B cell (primary cell): ENCODE results near the gene NCKAP1. TPM values are rescaled to one million over a fixed set of nuclear protein-coding genes. Genes with fewer than 3 reads are reported as not detected.

Source experiments
- ATAC-seq: fragments of 200-7000 bp; cut with Tn5 transposase; one replicate; pipeline ENCODE4 v1.10.0; 2021; ENCODE audit warnings: low read depth, mild to moderate bottlenecking, moderate number of reproducible peaks, moderate library complexity
- CTCF ChIA-PET: fragments of 350-600 bp; sonication (Branson Sonifier 250); formaldehyde crosslinking; loops from one replicate; lab custom pipeline; 2021; ENCODE audit warnings: antibody characterized with exemption, inconsistent platforms; lab: Charles Lee
- POLR2A ChIA-PET: fragments of 350-600 bp; sonication (Branson Sonifier 250); formaldehyde crosslinking; loops from one replicate; lab custom pipeline; 2021; ENCODE audit warnings: antibody characterized with exemption; lab: Charles Lee
- DNase-seq: peaks from one replicate; pipeline ENCODE4 v3.0.0; 2013
- H2AFZ ChIP-seq: 2 replicates; pipeline ENCODE4 v1.6.1; 2012; ENCODE audit warnings: mild to moderate bottlenecking, low read depth, low read length; ENCODE audit not compliant: insufficient read depth, poor library complexity, severe bottlenecking
- H3K27ac ChIP-seq, 2 donors: 1 replicate in 1 of 2; 2 replicates in 1 of 2; pipeline ENCODE4 v1.5.1; 2012 to 2013; ENCODE audit warnings: low read length in 2 of 2, mild to moderate bottlenecking in 2 of 2, moderate library complexity in 1 of 2
- H3K27me3 ChIP-seq, 4 experiments: fragments of 200-600 bp in 1 of 4; sonication (generic) in 1 of 4; replicated peaks in 1 of 4; 1 replicate in 2 of 4; 2 replicates in 2 of 4; pipeline versions ENCODE4 v1.6.1 to v1.7.0; 2013 to 2016; ENCODE audit warnings: low read length in 3 of 4, mild to moderate bottlenecking in 2 of 4, mixed read lengths in 1 of 4, moderate library complexity in 1 of 4; ENCODE audit not compliant: insufficient read depth in 4 of 4, control insufficient read depth in 3 of 4; ENCODE audit errors: control extremely low read depth in 1 of 4
- H3K36me3 ChIP-seq, 2 experiments: replicated peaks in 1 of 2; 1 replicate in 1 of 2; 2 replicates in 1 of 2; pipeline versions ENCODE4 v1.6.1 to v1.7.1; 2013; ENCODE audit warnings: low read length in 1 of 2; ENCODE audit not compliant: insufficient read depth in 2 of 2, control insufficient read depth in 1 of 2; ENCODE audit errors: control extremely low read depth in 1 of 2, extremely low read depth in 1 of 2
- H3K4me1 ChIP-seq, 2 donors: fragments of 200-600 bp in 1 of 2; sonication (generic) in 1 of 2; 1 replicate in 1 of 2; 2 replicates in 1 of 2; pipeline versions ENCODE4 v1.5.1 to v1.6.1; 2013 to 2017; ENCODE audit warnings: low read length in 2 of 2; ENCODE audit not compliant: control insufficient read depth in 2 of 2, insufficient read depth in 2 of 2
- H3K4me2 ChIP-seq: replicated peaks from 2 replicates; pipeline ENCODE3; 2012; ENCODE audit warnings: mild to moderate bottlenecking, low read depth, low read length; ENCODE audit not compliant: poor library complexity, severe bottlenecking
- H3K4me3 ChIP-seq, 5 experiments: fragments of 200-600 bp in 1 of 5; sonication (generic) in 1 of 5; 1 replicate in 3 of 5; 2 replicates in 2 of 5; pipeline versions ENCODE4 v1.5.1 to v1.7.0; 2011 to 2016; ENCODE audit warnings: low read length in 4 of 5, mild to moderate bottlenecking in 4 of 5, low read depth in 2 of 5, control low read depth in 1 of 5, moderate library complexity in 1 of 5; ENCODE audit not compliant: insufficient read depth in 1 of 5; ENCODE audit errors: control extremely low read depth in 1 of 5, extremely low read depth in 1 of 5
- H3K79me2 ChIP-seq: fragments of 200-600 bp; sonication (generic); one replicate; pipeline ENCODE4 v1.6.0; 2016; ENCODE audit warnings: low read length; ENCODE audit not compliant: control insufficient read depth, insufficient read depth
- H3K9ac ChIP-seq: fragments of 200-600 bp; sonication (generic); 2 replicates; pipeline ENCODE4 v1.6.1; 2017; ENCODE audit warnings: mild to moderate bottlenecking, low read length, moderate library complexity
- H3K9me3 ChIP-seq, 3 donors: one replicate each; pipeline versions ENCODE4 v1.6.1 to v1.7.1; 2013; ENCODE audit warnings: low read length in 2 of 3; ENCODE audit not compliant: control insufficient read depth in 2 of 3, insufficient read depth in 1 of 3; ENCODE audit errors: control extremely low read depth in 1 of 3
- H4K20me1 ChIP-seq: 2 replicates; pipeline ENCODE4 v1.6.0; 2012; ENCODE audit warnings: mild to moderate bottlenecking, low read length; ENCODE audit not compliant: insufficient read depth, control insufficient read depth, poor library complexity, severe bottlenecking
- H3K27ac Mint-ChIP-seq: one replicate; pipeline ENCODE4 v1.8.0; 2021; ENCODE audit warnings: mixed read lengths
- H3K27me3 Mint-ChIP-seq: one replicate; pipeline ENCODE4 v1.8.0; 2021; ENCODE audit warnings: mixed read lengths
- H3K4me1 Mint-ChIP-seq: one replicate; pipeline ENCODE4 v1.8.0; 2021; ENCODE audit warnings: mixed read lengths
- H3K4me3 Mint-ChIP-seq: one replicate; pipeline ENCODE4 v1.8.0; 2021; ENCODE audit warnings: mixed read lengths
- H3K9me3 Mint-ChIP-seq: one replicate; pipeline ENCODE4 v1.8.0; 2022; ENCODE audit warnings: mixed read lengths; ENCODE audit not compliant: insufficient read depth
- EZH2 ChIP-seq: IDR thresholded peaks from 2 replicates; pipeline ENCODE4 v1.6.1; 2012; ENCODE audit warnings: borderline replicate concordance, low read depth, mild to moderate bottlenecking, moderate library complexity, low read length; ENCODE audit not compliant: insufficient read depth, poor library complexity, severe bottlenecking
- WGBS: methylation state at CpG from one replicate; pipeline ENCODE4 v1.1.5; 2013; ENCODE audit warnings: missing lambda C conversion rate; ENCODE audit not compliant: insufficient coverage; 5-methylcytosine and 5-hydroxymethylcytosine counted together
- intact Hi-C: fragments of 100-400 bp; cut with micrococcal nuclease; formaldehyde crosslinking; loops from one replicate; pipeline ENCODE4 v1.10.0; 2022
- polyA plus RNA-seq: library from polyadenylated mRNA; depleted of rRNA; stranded (reverse); fragments of >200 nt; gene quantifications from 2 replicates; pipeline ENCODE4 v1.2.3, GENCODE V29; 2012
- total RNA-seq, 2 donors: library from RNA; stranded (reverse); fragments of 120-200 nt in 1 of 2; gene quantifications; 1 replicate in 1 of 2; 2 replicates in 1 of 2; pipeline versions ENCODE4 v1.2.3 to v1.2.4, GENCODE V29; 2013 to 2022
- TF ChIP-seq, protein P1 (sequence below): fragments of 200-600 bp; IDR thresholded peaks from one replicate; pipeline ENCODE4 v1.8.0; 2022; ENCODE audit warnings: antibody characterized with exemption, mild to moderate bottlenecking

Gene NCKAP1
- total and polyA plus RNA-seq, 2 donors (not counting 1 experiment from before 2014, with no cell fraction given) = 0.05 TPM; not detected in 1

DNA sequence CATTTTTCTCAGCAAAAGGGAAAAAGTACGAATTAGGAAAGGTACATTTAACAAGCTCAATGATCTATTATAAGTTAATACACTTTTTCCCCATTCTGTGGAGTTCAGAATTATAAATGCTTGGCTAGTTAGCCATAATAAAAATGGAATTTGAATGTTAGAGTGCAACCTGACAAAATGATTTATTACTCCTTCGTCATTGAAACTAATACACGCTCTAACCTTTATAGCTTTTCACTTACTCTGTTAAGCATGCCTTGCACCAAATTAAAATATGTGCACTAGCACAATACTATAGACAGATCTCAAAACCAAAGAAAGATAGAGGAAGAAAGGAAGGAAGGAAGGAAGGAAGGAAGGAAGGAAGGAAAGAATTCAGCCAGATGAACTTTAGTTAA, 125.7 kb downstream of the NCKAP1 start:
- no peaks in the 10 kb centered on the region for H3K4me1 Mint-ChIP-seq
- POLR2A ChIA-PET = no interaction called here
- DNase-seq = no peak
- no peak for ATAC-seq
- no CpG with 5 or more reads among the region's 3 CpGs for WGBS
- no peak overlapping the region for H3K4me3 Mint-ChIP-seq
- H3K27ac ChIP-seq = no peak overlapping the region
- H3K36me3 ChIP-seq = no peaks in the 10 kb centered on the region
- H3K9me3 Mint-ChIP-seq = no peaks in the 10 kb centered on the region
- H3K9ac ChIP-seq = no peak overlapping the region
- intact Hi-C loops = no loop called here
- CTCF ChIA-PET = no interaction called here
- no peaks in the 10 kb centered on the region for H3K27me3 ChIP-seq
- no peaks in the 10 kb centered on the region for H3K9me3 ChIP-seq
- no peaks in the 10 kb centered on the region for H3K4me1 ChIP-seq
- no peak overlapping the region for H3K27ac Mint-ChIP-seq
- H3K79me2 ChIP-seq = no peaks in the 10 kb centered on the region
- no peaks in the 10 kb centered on the region for H4K20me1 ChIP-seq
- H3K4me3 ChIP-seq = no peak overlapping the region
- no peak overlapping the region for H2AFZ ChIP-seq
- H3K4me2 ChIP-seq = no peak overlapping the region
- TF ChIP-seq EZH2 = no peak
- TF ChIP-seq, protein P1, sequence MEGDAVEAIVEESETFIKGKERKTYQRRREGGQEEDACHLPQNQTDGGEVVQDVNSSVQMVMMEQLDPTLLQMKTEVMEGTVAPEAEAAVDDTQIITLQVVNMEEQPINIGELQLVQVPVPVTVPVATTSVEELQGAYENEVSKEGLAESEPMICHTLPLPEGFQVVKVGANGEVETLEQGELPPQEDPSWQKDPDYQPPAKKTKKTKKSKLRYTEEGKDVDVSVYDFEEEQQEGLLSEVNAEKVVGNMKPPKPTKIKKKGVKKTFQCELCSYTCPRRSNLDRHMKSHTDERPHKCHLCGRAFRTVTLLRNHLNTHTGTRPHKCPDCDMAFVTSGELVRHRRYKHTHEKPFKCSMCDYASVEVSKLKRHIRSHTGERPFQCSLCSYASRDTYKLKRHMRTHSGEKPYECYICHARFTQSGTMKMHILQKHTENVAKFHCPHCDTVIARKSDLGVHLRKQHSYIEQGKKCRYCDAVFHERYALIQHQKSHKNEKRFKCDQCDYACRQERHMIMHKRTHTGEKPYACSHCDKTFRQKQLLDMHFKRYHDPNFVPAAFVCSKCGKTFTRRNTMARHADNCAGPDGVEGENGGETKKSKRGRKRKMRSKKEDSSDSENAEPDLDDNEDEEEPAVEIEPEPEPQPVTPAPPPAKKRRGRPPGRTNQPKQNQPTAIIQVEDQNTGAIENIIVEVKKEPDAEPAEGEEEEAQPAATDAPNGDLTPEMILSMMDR = no peak
- peaks cover 15% of the 10 kb centered on the region for H3K27me3 Mint-ChIP-seq

DNA sequence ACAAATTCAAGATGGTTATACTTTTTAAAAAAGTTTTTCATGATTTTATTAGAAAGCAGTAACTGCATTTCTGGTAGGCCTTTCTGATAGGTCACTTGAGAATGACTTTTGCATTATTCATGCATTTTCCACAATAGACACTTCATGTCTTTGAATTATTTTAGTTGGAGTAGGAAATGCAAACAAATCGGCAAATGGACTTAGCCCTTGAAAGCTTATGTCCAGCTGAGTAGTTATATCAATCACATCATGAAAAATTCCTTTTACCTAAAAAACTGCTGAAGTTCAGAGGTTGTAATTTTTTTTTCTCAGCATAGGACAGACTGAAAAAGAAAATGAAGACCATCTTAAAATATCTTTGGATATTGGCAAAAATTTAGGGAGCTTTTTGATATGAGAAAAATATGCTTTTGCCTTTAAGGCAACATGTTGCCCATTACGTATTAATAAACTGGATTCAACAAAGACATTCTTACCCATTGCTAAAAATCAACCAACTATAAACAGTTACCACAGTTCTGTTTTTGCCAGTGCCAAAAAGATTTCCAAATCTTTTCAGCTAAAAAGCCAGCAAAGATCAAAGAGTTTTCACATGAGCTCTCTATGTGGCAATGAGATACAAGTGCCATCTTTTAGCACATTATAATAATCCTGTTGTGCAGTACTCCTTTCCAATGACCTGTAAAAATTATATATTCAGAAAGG, 126.3 kb downstream of the NCKAP1 start:
- no peak overlapping the region for H3K4me3 Mint-ChIP-seq
- no peaks in the 10 kb centered on the region for H3K9me3 ChIP-seq
- no peak for ATAC-seq
- no peak for DNase-seq
- ChIA-PET CTCF (no interaction called here), POLR2A (no interaction called here)
- TF ChIP-seq, protein P1 = no peak
- no peak for TF ChIP-seq EZH2
- H2AFZ ChIP-seq = no peak overlapping the region
- WGBS = no CpG with 5 or more reads among the region's 2 CpGs
- no peak overlapping the region for H3K4me3 ChIP-seq
- intact Hi-C loops = no loop called here
- H3K4me2 ChIP-seq = no peak overlapping the region
- peaks cover 13% of the 10 kb centered on the region for H3K27me3 Mint-ChIP-seq
- no peaks in the 10 kb centered on the region for H3K9me3 Mint-ChIP-seq
- H3K27ac Mint-ChIP-seq = no peak overlapping the region
- H4K20me1 ChIP-seq = no peaks in the 10 kb centered on the region
- H3K27me3 ChIP-seq = no peaks in the 10 kb centered on the region
- no peaks in the 10 kb centered on the region for H3K4me1 ChIP-seq
- H3K79me2 ChIP-seq = no peaks in the 10 kb centered on the region
- no peaks in the 10 kb centered on the region for H3K36me3 ChIP-seq
- no peak overlapping the region for H3K9ac ChIP-seq
- H3K27ac ChIP-seq = no peak overlapping the region
- no peaks in the 10 kb centered on the region for H3K4me1 Mint-ChIP-seq
